Motor neuron (in vitro differentiated cells): Measurements from ENCODE around the gene ASB18. TPM values are rescaled to one million over a fixed set of nuclear protein-coding genes. Genes with fewer than 3 reads are reported as not detected.

Source experiments
- ATAC-seq, 8 experiments: fragments of 200-7000 bp; cut with Tn5 transposase; replicated peaks in 6 of 8; 2 replicates each; pipeline ENCODE4 v1.8.0; 2021; ENCODE audit warnings: mild to moderate bottlenecking in 8 of 8, moderate library complexity in 8 of 8
- H3K27ac ChIP-seq, 2 donors: fragments of 250-450 bp; sonication (Bioruptor Pico); 2 replicates each; pipeline ENCODE4 v1.9.0; 2021; ENCODE audit warnings: antibody characterized with exemption in 2 of 2, mild to moderate bottlenecking in 2 of 2, moderate library complexity in 1 of 2
- H3K4me1 ChIP-seq, 2 donors: fragments of 250-450 bp; sonication (Bioruptor Pico); replicated peaks in 1 of 2; 2 replicates each; pipeline ENCODE4 v1.6.1; 2021; ENCODE audit warnings: antibody characterized with exemption in 2 of 2, mild to moderate bottlenecking in 2 of 2, moderate library complexity in 1 of 2
- H3K4me3 ChIP-seq, 5 donors: fragments of 250-450 bp; sonication (Bioruptor Pico); 2 replicates each; pipeline ENCODE4 v1.9.0; 2021; ENCODE audit warnings: antibody characterized with exemption in 5 of 5, mild to moderate bottlenecking in 5 of 5, moderate library complexity in 4 of 5
- WGBS, 10 experiments: fragments of 450-650 bp; shearing (Covaris generic); methylation state at CpG; one replicate each; pipeline ENCODE4 v1.0.0; 2022; 5-methylcytosine and 5-hydroxymethylcytosine counted together
- in situ Hi-C, 9 experiments: fragments of 400-800 bp; cut with MboI; loops; one replicate each; pipeline ENCODE4 v1.15.0; 2021; ENCODE audit warnings: low sequenced_read_pairs in 9 of 9, low pct_unique_long_range_greater_than_20kb in 2 of 9; ENCODE audit not compliant: unreplicated experiment in 9 of 9
- total RNA-seq, 8 experiments: library from RNA; unstranded; fragments of 300-600 nt; gene quantifications; 2 replicates each; pipeline versions ENCODE4 v1.2.3 to v1.2.4, GENCODE V29; 2022

ASB18 gene
- total RNA-seq, 8 experiments from 2014 or later = 0.10 to 0.63 (median 0.25) TPM; not detected in 2

GRCh38 chr2:236165842-236166795, 98.1 kb downstream of the ASB18 start:
- in situ Hi-C loops = no loop called here
- 7 to 62% (median 17%) methylated on average over 3 to 13 of the region's 58 CpGs; no CpG with 5 or more reads in 4 of the 10 experiments for WGBS, 10 experiments
- peak overlapping the region; percentile 17 to 62 for H3K27ac ChIP-seq
- H3K4me1 ChIP-seq = peaks cover 48 to 60% of the 10 kb centered on the region in 2 donors
- no peak for ATAC-seq
- H3K4me3 ChIP-seq = peak overlapping the region; percentile 39 to 55 (median 45)

GRCh38 chr2:236164925-236165841, 99.0 kb downstream of the ASB18 start:
- peaks cover 48 to 58% of the 10 kb centered on the region in 2 donors for H3K4me1 ChIP-seq
- in situ Hi-C loops = no loop called here
- peak overlapping the region in 1 of 2 donors; percentile 86 for H3K27ac ChIP-seq
- WGBS, 10 experiments = 10 to 69% (median 50%) methylated on average over 2 to 17 of the region's 18 CpGs; no CpG with 5 or more reads in 1 of the 10 experiments
- peak overlapping the region; percentile 22 to 55 (median 45) for H3K4me3 ChIP-seq
- ATAC-seq = no peak

- H3K27ac ChIP-seq = peak overlapping the region; percentile 63 to 86
- WGBS, 10 experiments = 0 to 17% (median 0%) methylated on average over 1 to 34 of the region's 67 CpGs; no CpG with 5 or more reads in 4 of the 10 experiments
- peaks cover 54 to 57% of the 10 kb centered on the region in 2 donors for H3K4me1 ChIP-seq
- ATAC-seq = peak in 5 of 8 experiments; percentile 15 to 39 (median 33)
- in situ Hi-C loops = no loop called here
- H3K4me3 ChIP-seq = peak overlapping the region; percentile 22 to 55 (median 45)
Observed at GRCh38 chr2:236164201-236164924, 99.8 kb downstream of the ASB18 start.

- in situ Hi-C loops = no loop called here
Observed at GRCh38 chr2:236163471-236164200, 100.6 kb downstream of the ASB18 start.

GRCh38 chr2:236162882-236163470, 101.2 kb downstream of the ASB18 start:
- Histone ChIP-seq H3K4me3 (no peak overlapping the region), H3K27ac (peak overlapping the region; percentile 63 to 86), H3K4me1 (peaks cover 62 to 63% of the 10 kb centered on the region in 2 donors)
- in situ Hi-C loops = no loop called here
- 7 to 53% (median 17%) methylated on average over 1 to 10 of the region's 33 CpGs; no CpG with 5 or more reads in 2 of the 10 experiments for WGBS, 10 experiments
- ATAC-seq = peak in 5 of 8 experiments; percentile 39 to 63 (median 58)

More at GRCh38 chr2:236163471-236164200, 100.6 kb downstream of the ASB18 start:
- 14 to 54% (median 31%) methylated on average over 6 to 16 of the region's 59 CpGs; no CpG with 5 or more reads in 7 of the 10 experiments for WGBS, 10 experiments
- H3K4me1 ChIP-seq = peaks cover 61 to 63% of the 10 kb centered on the region in 2 donors
- H3K27ac ChIP-seq = peak overlapping the region; percentile 63 to 86
- ATAC-seq = no peak
- peak overlapping the region; percentile 22 to 55 (median 45) for H3K4me3 ChIP-seq

GRCh38 chr2:236162031-236162845, 102.0 kb downstream of the ASB18 start:
- ATAC-seq = peak in 1 of 8 experiments; percentile 5
- in situ Hi-C loops = no loop called here
- Histone ChIP-seq H3K4me3 (no peak overlapping the region), H3K27ac (peak overlapping the region; percentile 6 to 66), H3K4me1 (peaks cover 62 to 63% of the 10 kb centered on the region in 2 donors)
- WGBS, 10 experiments = 17 to 74% (median 64%) methylated on average over 3 to 12 of the region's 16 CpGs; no CpG with 5 or more reads in 3 of the 10 experiments

GRCh38 chr2:236161531-236161930, 102.7 kb downstream of the ASB18 start:
- Histone ChIP-seq H3K4me1 (peaks cover 65% of the 10 kb centered on the region in 2 donors), H3K4me3 (no peak overlapping the region), H3K27ac (peak overlapping the region; percentile 6 to 66)
- WGBS, 10 experiments = 0 to 81% (median 70%) methylated on average over 1 to 11 of the region's 12 CpGs; no CpG with 5 or more reads in 4 of the 10 experiments
- in situ Hi-C loops = no loop called here
- ATAC-seq = no peak

- 38 to 80% (median 50%) methylated on average over 1 to 14 of the region's 15 CpGs; no CpG with 5 or more reads in 6 of the 10 experiments for WGBS, 10 experiments
- Histone ChIP-seq H3K4me1 (peaks cover 65% of the 10 kb centered on the region in 2 donors), H3K4me3 (no peak overlapping the region), H3K27ac (peak overlapping the region in 1 of 2 donors; percentile 66)
- no peak for ATAC-seq
- in situ Hi-C loops = no loop called here
Observed at GRCh38 chr2:236161082-236161462, 103.1 kb downstream of the ASB18 start.

GRCh38 chr2:236160366-236161081, 103.7 kb downstream of the ASB18 start:
- in situ Hi-C loops = no loop called here
- Histone ChIP-seq H3K4me3 (no peak overlapping the region), H3K4me1 (peaks cover 62 to 65% of the 10 kb centered on the region in 2 donors), H3K27ac (peak overlapping the region in 1 of 2 donors; percentile 17)
- no peak for ATAC-seq
- 0 to 100% methylated on average over 1 to 2 of the region's 22 CpGs; no CpG with 5 or more reads in 8 of the 10 experiments for WGBS, 10 experiments

- Histone ChIP-seq H3K4me1 (peaks cover 56 to 59% of the 10 kb centered on the region in 2 donors), H3K27ac (no peak overlapping the region), H3K4me3 (no peak overlapping the region)
- in situ Hi-C loops = no loop called here
- no peak for ATAC-seq
- WGBS, 10 experiments = no CpG with 5 or more reads among the region's 33 CpGs
Observed at GRCh38 chr2:236159778-236160170, 104.4 kb downstream of the ASB18 start.
